Trophoblast cell (in vitro differentiated cells and primary cell): ENCODE data around the gene STRADA.

Experiments
- DNase-seq, 2 donors: peaks; one replicate each; pipeline ENCODE4 v3.0.0-alpha.2; 2016
- H2AFZ ChIP-seq: 2 replicates; pipeline ENCODE4 v1.6.1; 2013; ENCODE audit warnings: low read length, moderate library complexity, mild to moderate bottlenecking; ENCODE audit not compliant: insufficient read depth, poor library complexity
- H2AK5ac ChIP-seq: 2 replicates; pipeline ENCODE4 v1.6.1; 2013; ENCODE audit warnings: mild to moderate bottlenecking, low read length
- H2BK120ac ChIP-seq: 2 replicates; pipeline ENCODE4 v1.6.1; 2013; ENCODE audit warnings: low read length, mild to moderate bottlenecking, moderate library complexity; ENCODE audit not compliant: insufficient read depth, poor library complexity
- H2BK12ac ChIP-seq: 2 replicates; pipeline ENCODE4 v1.6.1; 2013; ENCODE audit warnings: mild to moderate bottlenecking, low read length, moderate library complexity
- H2BK5ac ChIP-seq: 2 replicates; pipeline ENCODE4 v1.6.1; 2013; ENCODE audit warnings: low read length, low read depth, moderate library complexity, mild to moderate bottlenecking; ENCODE audit not compliant: poor library complexity
- H3K14ac ChIP-seq: 2 replicates; pipeline ENCODE4 v1.6.1; 2013; ENCODE audit warnings: mild to moderate bottlenecking, low read length
- H3K18ac ChIP-seq: 2 replicates; pipeline ENCODE4 v1.6.1; 2013; ENCODE audit warnings: mild to moderate bottlenecking, low read length
- H3K23ac ChIP-seq: 2 replicates; pipeline ENCODE4 v1.6.1; 2013; ENCODE audit warnings: low read length
- H3K27ac ChIP-seq: 2 replicates; pipeline ENCODE4 v1.5.1; 2013; ENCODE audit warnings: low read depth, mild to moderate bottlenecking, inconsistent platforms, low read length, moderate library complexity
- H3K27me3 ChIP-seq: 2 replicates; pipeline ENCODE4 v1.6.1; 2013; ENCODE audit warnings: inconsistent platforms, mild to moderate bottlenecking, low read length, moderate library complexity; ENCODE audit not compliant: insufficient read depth
- H3K36me3 ChIP-seq, 2 experiments: 1 replicate in 1 of 2; 2 replicates in 1 of 2; pipeline ENCODE4 v1.6.1; 2013; ENCODE audit warnings: low read length in 2 of 2, mild to moderate bottlenecking in 2 of 2, moderate library complexity in 1 of 2; ENCODE audit not compliant: insufficient read depth in 2 of 2, control insufficient read depth in 1 of 2
- H3K4ac ChIP-seq: 2 replicates; pipeline ENCODE4 v1.6.1; 2013; ENCODE audit warnings: low read depth, mild to moderate bottlenecking, low read length, moderate library complexity
- H3K4me1 ChIP-seq, 2 experiments: 1 replicate in 1 of 2; 2 replicates in 1 of 2; pipeline ENCODE4 v1.6.1; 2013; ENCODE audit warnings: low read length in 2 of 2, mild to moderate bottlenecking in 2 of 2, moderate library complexity in 1 of 2; ENCODE audit not compliant: insufficient read depth in 2 of 2, control insufficient read depth in 1 of 2
- H3K4me2 ChIP-seq: 2 replicates; pipeline ENCODE4 v1.6.1; 2013; ENCODE audit warnings: inconsistent platforms, mild to moderate bottlenecking, low read length, moderate library complexity
- H3K4me3 ChIP-seq: 2 replicates; pipeline ENCODE4 v1.5.1; 2013; ENCODE audit warnings: mild to moderate bottlenecking, low read depth, low read length, inconsistent platforms
- H3K79me1 ChIP-seq: one replicate; pipeline ENCODE4 v1.6.1; 2013; ENCODE audit warnings: low read length
- H3K79me2 ChIP-seq: 2 replicates; pipeline ENCODE4 v1.6.1; 2013; ENCODE audit warnings: low read length, mild to moderate bottlenecking; ENCODE audit not compliant: control insufficient read depth, insufficient read depth, poor library complexity
- H3K9ac ChIP-seq: 2 replicates; pipeline ENCODE4 v1.6.1; 2013; ENCODE audit warnings: mild to moderate bottlenecking, low read length
- H3K9me3 ChIP-seq: 2 replicates; pipeline ENCODE4 v1.6.1; 2013; ENCODE audit warnings: low read depth, mild to moderate bottlenecking, control low read depth, inconsistent platforms, low read length; ENCODE audit not compliant: insufficient read depth
- H4K12ac ChIP-seq: 2 replicates; pipeline ENCODE4 v1.6.1; 2013; ENCODE audit warnings: low read depth, mild to moderate bottlenecking, low read length, moderate library complexity
- H4K8ac ChIP-seq: 2 replicates; pipeline ENCODE4 v1.6.1; 2013; ENCODE audit warnings: low read depth, mild to moderate bottlenecking, low read length, moderate library complexity
- H4K91ac ChIP-seq: one replicate; pipeline ENCODE4 v1.6.1; 2013; ENCODE audit warnings: low read depth, mild to moderate bottlenecking, low read length, moderate library complexity
- WGBS: extraction: QIAGEN DNeasy Blood & Tissue Kit; methylation state at CpG from one replicate; pipeline ENCODE4 v1.1.7; 2013; ENCODE audit warnings: missing lambda C conversion rate; ENCODE audit not compliant: insufficient read length, insufficient coverage; ENCODE audit errors: extremely low coverage; 5-methylcytosine and 5-hydroxymethylcytosine counted together

Gene STRADA

GRCh38 chr17:63657786-63658185 is 83.8 kb downstream of the STRADA start:
- DNase-seq = no peak
- Histone ChIP-seq H4K12ac (no peak overlapping the region), H2AK5ac (no peak overlapping the region), H2BK5ac (no peak overlapping the region), H3K36me3 (peaks cover 5 to 6% of the 10 kb centered on the region in 2 experiments), H4K91ac (no peak overlapping the region), H3K4me3 (no peak overlapping the region), H2AFZ (no peak overlapping the region), H3K14ac (no peak overlapping the region), H3K9ac (no peak overlapping the region), H3K4me2 (no peak overlapping the region), H3K18ac (no peak overlapping the region), H4K8ac (no peak overlapping the region), H3K79me2 (no peaks in the 10 kb centered on the region), H3K4ac (no peak overlapping the region), H3K27me3 (no peaks in the 10 kb centered on the region), H3K23ac (no peak overlapping the region), H2BK120ac (no peak overlapping the region), H3K9me3 (no peaks in the 10 kb centered on the region), H3K79me1 (no peaks in the 10 kb centered on the region), H2BK12ac (no peak overlapping the region), H3K27ac (no peak overlapping the region), H3K4me1 (peaks cover 0 to 4% of the 10 kb centered on the region in 2 experiments)
- WGBS = no CpG with 5 or more reads among the region's 3 CpGs

GRCh38 chr17:63653050-63653449 is 88.5 kb downstream of the STRADA start:
- H3K18ac ChIP-seq = no peak overlapping the region
- H2BK120ac ChIP-seq = no peak overlapping the region
- WGBS = no CpG with 5 or more reads among the region's 2 CpGs
- H3K4me3 ChIP-seq = no peak overlapping the region
- no peak overlapping the region for H3K23ac ChIP-seq
- no peaks in the 10 kb centered on the region for H3K79me1 ChIP-seq
- no peak overlapping the region for H3K9ac ChIP-seq
- H3K79me2 ChIP-seq = no peaks in the 10 kb centered on the region
- no peak overlapping the region for H2AK5ac ChIP-seq
- no peak overlapping the region for H4K91ac ChIP-seq
- H3K4me2 ChIP-seq = no peak overlapping the region
- H4K8ac ChIP-seq = no peak overlapping the region
- peaks cover 5 to 6% of the 10 kb centered on the region in 2 experiments for H3K36me3 ChIP-seq
- no peak overlapping the region for H2BK12ac ChIP-seq
- no peaks in the 10 kb centered on the region for H3K9me3 ChIP-seq
- no peak overlapping the region for H4K12ac ChIP-seq
- no peak overlapping the region for H2AFZ ChIP-seq
- H3K14ac ChIP-seq = no peak overlapping the region
- no peaks in the 10 kb centered on the region for H3K27me3 ChIP-seq
- no peak for DNase-seq
- no peak overlapping the region for H2BK5ac ChIP-seq
- H3K4ac ChIP-seq = no peak overlapping the region
- peaks cover 0 to 2% of the 10 kb centered on the region in 2 experiments for H3K4me1 ChIP-seq
- no peak overlapping the region for H3K27ac ChIP-seq
